Dermis blood vessel endothelial cell (primary cell): ENCODE data around the gene TCOF1. TPM values are rescaled to one million over a fixed set of nuclear protein-coding genes. Genes with fewer than 3 reads are reported as not detected.
A peak's percentile ranks its signal among the peaks of the same experiment; 100 is the strongest.
"Not testable (repeated sequence)": the region's sequence is repeated elsewhere in the genome, so short reads cannot be mapped to it uniquely, and the experiment has no call there.

ENCODE experiments used
- DNase-seq: peaks from one replicate; pipeline ENCODE4 v3.0.0; 2010
- total RNA-seq: library from RNA; depleted of rRNA; stranded (reverse); fragments of >200 nt; gene quantifications from 2 replicates; pipeline ENCODE4 v1.2.3, GENCODE V29; 2014

The TCOF1 gene
- total RNA-seq, 1 donor from 2014 or later, result 14.3 TPM

- DNase-seq, result no peak
Measured at GRCh38 chr5:150406103-150406722, 48.7 kb downstream of the TCOF1 start.

GRCh38 chr5:150406723-150407095, 49.2 kb downstream of the TCOF1 start:
- DNase-seq, result no peak

GRCh38 chr5:150407096-150407720, 49.7 kb downstream of the TCOF1 start:
- DNase-seq, result no peak

- DNase-seq, result no peak
Measured at GRCh38 chr5:150408231-150408943, 50.9 kb downstream of the TCOF1 start.

GRCh38 chr5:150409638-150410523, 52.4 kb downstream of the TCOF1 start:
- DNase-seq, result peak; percentile 92

- DNase-seq, result peak; percentile 84
Measured at GRCh38 chr5:150410524-150411244, 53.2 kb downstream of the TCOF1 start.

GRCh38 chr5:150411245-150411979, 53.9 kb downstream of the TCOF1 start:
- DNase-seq, result peak; percentile 41

- DNase-seq, result peak; percentile 64
Measured at GRCh38 chr5:150412319-150413175, 55.0 kb downstream of the TCOF1 start, which contains the start of gene CD74. CD74 (minus strand) TSS chr5:150412910; CDS start chr5:150412749, 161 bp downstream.

GRCh38 chr5:150413176-150413901, 55.8 kb downstream of the TCOF1 start:
- DNase-seq, result no peak

GRCh38 chr5:150413902-150414790, 56.6 kb downstream of the TCOF1 start:
- DNase-seq, result not testable (repeated sequence)

- DNase-seq, result no peak
Measured at GRCh38 chr5:150419630-150420270, 62.3 kb downstream of the TCOF1 start.

GRCh38 chr5:150422075-150422474, 64.6 kb downstream of the TCOF1 start:
- DNase-seq, result no peak

- DNase-seq, result no peak
Measured at GRCh38 chr5:150422758-150423157, 65.3 kb downstream of the TCOF1 start.

- not testable (repeated sequence) for DNase-seq
Measured at GRCh38 chr5:150426165-150426564, 68.7 kb downstream of the TCOF1 start.

GRCh38 chr5:150428106-150428876, 70.8 kb downstream of the TCOF1 start:
- peak; percentile 58 for DNase-seq

- no peak for DNase-seq
Measured at GRCh38 chr5:150428978-150429377, 71.5 kb downstream of the TCOF1 start.

- no peak for DNase-seq
Measured at GRCh38 chr5:150429410-150429873, 71.9 kb downstream of the TCOF1 start.
